ENCODE results near the gene NELFE. TPM values are rescaled to one million over a fixed set of nuclear protein-coding genes. Genes with fewer than 3 reads are reported as not detected.

NELFE gene
- total RNA-seq, 1 experiment from 2014 or later: 157 TPM

- H3K27me3 Mint-ChIP-seq (ENCODE audit: unreplicated experiment): no peaks in the 10 kb centered on the region
- no peak for TF ChIP-seq CTCF (IDR thresholded peaks at IDR 0.05; ENCODE audit: unreplicated experiment)
- peak overlapping the region; percentile 27 for H3K27ac Mint-ChIP-seq (ENCODE audit: unreplicated experiment)
- H3K9me3 Mint-ChIP-seq (ENCODE audit: low read depth, unreplicated experiment): no peaks in the 10 kb centered on the region
- DNase-seq: no peak
- intact Hi-C loops (cut with micrococcal nuclease; ENCODE audit: unreplicated experiment): no loop called here
- peaks cover 38% of the 10 kb centered on the region for H3K4me1 Mint-ChIP-seq (ENCODE audit: low read depth, unreplicated experiment)
- no TSS peak for BruUV-seq (replicated peaks)
- peaks cover 48% of the 10 kb centered on the region for H3K36me3 Mint-ChIP-seq (ENCODE audit: insufficient read depth, unreplicated experiment)
- CTCF ChIA-PET: interaction anchor here (1.1 to 2.2 kb wide), 2 partner anchors 42 to 48 kb away, joined by 4 to 13 read pairs; partner anchors contain the start of gene CFB
- no peak overlapping the region for H3K4me3 Mint-ChIP-seq (ENCODE audit: low read depth, unreplicated experiment)
These were observed 54.8 kb downstream of the NELFE start for GRCh38 chr6:31903957-31904356.

Small RNA genes lying within 50 kb of the gene (microRNA-seq; reads per million reads assigned to microRNA genes)
- 7.4 reads per million, percentile 26 among the genes with 10 or more reads in this experiment for gene MIR1236

Other genes starting within 250 kb of the NELFE start
- gene LY6G6D, start 243.6 kb downstream of the NELFE start, total RNA-seq (2022): not detected in 2 replicates
- 1.0 TPM in 1 of 2 replicates, not detected in the other for gene LY6G6C, start 237.2 kb downstream of the NELFE start, total RNA-seq (2022)
- not detected in 2 replicates for gene MPIG6B, start 235.6 kb downstream of the NELFE start, total RNA-seq (2022)
- 81.4 and 89.6 TPM in 2 replicates for gene DDAH2, start 229.7 kb downstream of the NELFE start, total RNA-seq (2022)
- 943 and 1,109 TPM in 2 replicates for gene CLIC1, start 222.4 kb downstream of the NELFE start, total RNA-seq (2022)
- 156 and 176 TPM in 2 replicates for gene MSH5, start 219.0 kb downstream of the NELFE start, total RNA-seq (2022)
- gene SAPCD1, start 196.3 kb downstream of the NELFE start, total RNA-seq (2022): 26.6 and 30.3 TPM in 2 replicates
- gene VWA7, start 181.6 kb downstream of the NELFE start, total RNA-seq (2022): 22.1 and 37.6 TPM in 2 replicates
- gene VARS1, start 163.2 kb downstream of the NELFE start, total RNA-seq (2022): 316 and 331 TPM in 2 replicates
- 126 and 144 TPM in 2 replicates for gene LSM2, start 152.0 kb downstream of the NELFE start, total RNA-seq (2022)
- 4.2 and 4.3 TPM in 2 replicates for gene HSPA1L, start 143.7 kb downstream of the NELFE start, total RNA-seq (2022)
- gene HSPA1A, start 143.4 kb downstream of the NELFE start, total RNA-seq (2022): 1,238 and 1,263 TPM in 2 replicates
- gene HSPA1B, start 131.2 kb downstream of the NELFE start, total RNA-seq (2022): 687 and 705 TPM in 2 replicates
- gene NEU1, start 96.2 kb downstream of the NELFE start, total RNA-seq (2022): 133 and 159 TPM in 2 replicates
- 185 and 238 TPM in 2 replicates for gene SLC44A4, start 80.0 kb downstream of the NELFE start, total RNA-seq (2022)
- 131 and 138 TPM in 2 replicates for gene EHMT2, start 61.3 kb downstream of the NELFE start, total RNA-seq (2022)
- 22.6 and 28.1 TPM in 2 replicates for gene ZBTB12, start 56.9 kb downstream of the NELFE start, total RNA-seq (2022)
- 5.0 and 6.3 TPM in 2 replicates for gene C2, start 31.3 kb downstream of the NELFE start, total RNA-seq (2022)
- 944 and 1,205 TPM in 2 replicates for gene CFB, start 12.9 kb downstream of the NELFE start, total RNA-seq (2022)
- 182 and 201 TPM in 2 replicates for gene SKIC2, start 204 bp upstream of the NELFE start, total RNA-seq (2022)
- gene DXO, start 13.2 kb upstream of the NELFE start, total RNA-seq (2022): 40.9 and 43.6 TPM in 2 replicates
- 13.1 and 20.8 TPM in 2 replicates for gene C4A, start 23.1 kb upstream of the NELFE start, total RNA-seq (2022)
- 7.8 and 13.4 TPM in 2 replicates for gene C4B, start 55.8 kb upstream of the NELFE start, total RNA-seq (2022)
- gene CYP21A2, start 79.4 kb upstream of the NELFE start, total RNA-seq (2022): 0.76 and 0.78 TPM in 2 replicates
- gene TNXB, start 150.4 kb upstream of the NELFE start, total RNA-seq (2022): 10.6 and 11.3 TPM in 2 replicates
- 185 and 196 TPM in 2 replicates for gene ATF6B, start 169.3 kb upstream of the NELFE start, total RNA-seq (2022)
- 13.8 and 15.6 TPM in 2 replicates for gene FKBPL, start 171.3 kb upstream of the NELFE start, total RNA-seq (2022)
- 1.7 and 2.9 TPM in 2 replicates for gene PRRT1, start 193.0 kb upstream of the NELFE start, total RNA-seq (2022)
- 29.1 and 31.0 TPM in 2 replicates for gene PPT2, start 195.2 kb upstream of the NELFE start, total RNA-seq (2022)
- 18.8 and 20.2 TPM in 2 replicates for gene EGFL8, start 205.6 kb upstream of the NELFE start, total RNA-seq (2022)
- 138 and 139 TPM in 2 replicates for gene AGPAT1, start 217.1 kb upstream of the NELFE start, total RNA-seq (2022)
- 85.4 and 89.6 TPM in 2 replicates for gene RNF5, start 219.4 kb upstream of the NELFE start, total RNA-seq (2022)
- gene AGER, start 225.3 kb upstream of the NELFE start, total RNA-seq (2022): 14.3 and 14.4 TPM in 2 replicates
- 122 and 141 TPM in 2 replicates for gene PBX2, start 231.2 kb upstream of the NELFE start, total RNA-seq (2022)
- gene GPSM3, start 233.7 kb upstream of the NELFE start, total RNA-seq (2022): 6.2 and 6.3 TPM in 2 replicates